BE2C (cell line): ENCODE results near the gene CXADR.
A peak's percentile ranks its signal among the peaks of the same experiment; 100 is the strongest.

ENCODE experiments used
- DNase-seq: peaks from one replicate; pipeline ENCODE4 v3.0.0-alpha.2; 2020
- H3K27me3 ChIP-seq: fragments of 250-450 bp; sonication (Bioruptor Pico); 2 replicates; pipeline ENCODE4 v1.5.1; 2020; ENCODE audit warnings: mild to moderate bottlenecking
- H3K36me3 ChIP-seq: fragments of 250-450 bp; sonication (Bioruptor Pico); 2 replicates; pipeline ENCODE4 v1.5.1; 2020; ENCODE audit warnings: mild to moderate bottlenecking
- H3K4me1 ChIP-seq: fragments of 250-450 bp; sonication (Bioruptor Pico); 2 replicates; pipeline ENCODE4 v1.5.1; 2020
- H3K4me3 ChIP-seq: 2 replicates; pipeline ENCODE4 v1.5.1; 2011; ENCODE audit warnings: low read depth, low read length
- H3K9me3 ChIP-seq: fragments of 250-450 bp; sonication (Bioruptor Pico); 2 replicates; pipeline ENCODE4 v1.5.1; 2020
- CTCF ChIP-seq: IDR thresholded peaks from 2 replicates; pipeline ENCODE4 v1.5.1; 2012; ENCODE audit warnings: mild to moderate bottlenecking, low read depth, low read length

The CXADR gene

DNA sequence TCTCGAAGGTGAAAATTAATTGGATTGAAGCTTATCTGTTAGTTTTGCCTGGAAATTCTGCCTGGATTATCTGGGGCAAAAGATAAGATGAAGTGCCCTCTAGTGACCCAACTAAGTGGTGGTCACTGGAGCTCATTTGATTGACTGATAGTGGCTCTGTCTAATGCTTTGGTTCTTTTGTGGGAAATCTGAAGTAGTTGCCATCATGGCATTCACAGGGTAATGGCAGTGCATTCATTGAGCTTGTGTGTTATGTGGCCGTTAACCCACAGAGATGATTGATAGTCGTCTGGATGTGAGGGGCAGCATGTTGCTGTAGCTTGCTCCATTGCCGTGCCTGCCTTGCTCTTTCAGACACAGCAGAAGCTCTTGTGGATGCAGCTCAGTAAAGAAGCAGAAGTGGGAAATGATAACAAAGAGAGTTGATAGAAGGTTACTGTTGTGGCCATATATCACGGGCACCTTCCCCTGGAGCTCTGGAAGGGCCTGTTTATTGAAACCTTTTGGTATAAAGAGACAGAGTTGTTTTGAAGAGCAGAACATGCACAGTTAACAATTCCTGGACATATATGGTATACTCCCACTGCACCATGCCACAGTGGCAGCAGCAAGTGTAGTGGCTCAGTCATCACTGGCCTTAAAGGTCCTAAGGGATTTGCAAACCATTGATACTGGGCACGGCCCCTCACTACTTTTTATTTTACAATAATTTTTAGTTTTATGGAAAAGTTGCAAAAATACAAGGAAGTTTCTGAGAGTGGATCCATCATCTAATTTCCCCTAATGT, 42.0 kb downstream of the CXADR start:
- TF ChIP-seq CTCF = peak; percentile 37
- Histone ChIP-seq H3K4me1 (no peaks in the 10 kb centered on the region), H3K27me3 (no peaks in the 10 kb centered on the region), H3K9me3 (no peaks in the 10 kb centered on the region), H3K36me3 (no peaks in the 10 kb centered on the region), H3K4me3 (peak overlapping the region; percentile 4; the same call in 1 of the 2 replicates)
- peak; percentile 51 for DNase-seq

GRCh38 chr21:17560377-17561025, 47.7 kb downstream of the CXADR start:
- no peak overlapping the region for H3K4me3 ChIP-seq
- H3K36me3 ChIP-seq = no peaks in the 10 kb centered on the region
- no peak for DNase-seq
- no peak for TF ChIP-seq CTCF
- no peaks in the 10 kb centered on the region for H3K27me3 ChIP-seq
- H3K4me1 ChIP-seq = no peaks in the 10 kb centered on the region
- H3K9me3 ChIP-seq = no peaks in the 10 kb centered on the region

DNA sequence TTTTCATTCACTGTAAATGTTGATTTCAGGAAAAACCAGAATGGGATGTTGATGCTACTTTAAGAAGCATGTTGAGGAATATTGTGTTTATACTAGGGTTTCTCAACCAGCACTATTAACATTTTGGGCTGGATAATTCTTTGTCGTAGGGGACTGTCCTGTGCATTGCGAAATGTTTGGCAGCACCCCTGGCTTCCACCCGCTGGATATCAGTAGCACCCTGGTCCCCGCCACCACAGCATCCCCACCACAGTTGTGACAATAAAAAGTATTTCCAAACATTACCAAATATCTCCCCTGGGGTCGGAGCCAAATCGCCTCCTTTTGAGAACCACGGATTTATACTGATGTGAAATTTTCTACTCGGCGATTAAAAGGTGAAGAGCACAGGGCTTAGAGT, 57.9 kb downstream of the CXADR start:
- H3K27me3 ChIP-seq = no peaks in the 10 kb centered on the region
- H3K4me1 ChIP-seq = no peaks in the 10 kb centered on the region
- no peak overlapping the region for H3K4me3 ChIP-seq
- no peak for TF ChIP-seq CTCF
- H3K9me3 ChIP-seq = no peaks in the 10 kb centered on the region
- no peaks in the 10 kb centered on the region for H3K36me3 ChIP-seq
- no peak for DNase-seq

GRCh38 chr21:17572431-17572830, 59.6 kb downstream of the CXADR start:
- TF ChIP-seq CTCF = no peak
- DNase-seq = no peak
- Histone ChIP-seq H3K4me1 (no peaks in the 10 kb centered on the region), H3K4me3 (no peak overlapping the region), H3K9me3 (no peaks in the 10 kb centered on the region), H3K27me3 (no peaks in the 10 kb centered on the region), H3K36me3 (no peaks in the 10 kb centered on the region)

- Histone ChIP-seq H3K27me3 (no peaks in the 10 kb centered on the region), H3K36me3 (no peaks in the 10 kb centered on the region), H3K9me3 (no peaks in the 10 kb centered on the region), H3K4me1 (no peaks in the 10 kb centered on the region), H3K4me3 (no peak overlapping the region)
- no peak for TF ChIP-seq CTCF
- DNase-seq = no peak
These were observed 62.2 kb downstream of the CXADR start for GRCh38 chr21:17575076-17575475.
